Neutrophil (primary cell): ENCODE data around the gene CRAT.
"Not testable (repeated sequence)": the region's sequence is repeated elsewhere in the genome, so short reads cannot be mapped to it uniquely, and the experiment has no call there.

ENCODE experiments used
- H3K27ac ChIP-seq: fragments of 200-600 bp; sonication (generic); 2 replicates; pipeline ENCODE4 v1.5.1; 2016; ENCODE audit warnings: mild to moderate bottlenecking, moderate library complexity
- H3K27me3 ChIP-seq: fragments of 200-600 bp; sonication (generic); 2 replicates; pipeline ENCODE4 v1.6.0; 2016; ENCODE audit warnings: mild to moderate bottlenecking
- H3K36me3 ChIP-seq: fragments of 200-600 bp; sonication (generic); 2 replicates; pipeline ENCODE4 v1.5.1; 2017
- H3K4me1 ChIP-seq, 2 experiments: fragments of 200-600 bp in 1 of 2; sonication (generic) in 1 of 2; 1 replicate in 1 of 2; 2 replicates in 1 of 2; pipeline versions ENCODE4 v1.5.1 to v1.6.1; 2013 to 2016; ENCODE audit warnings: low read depth in 1 of 2, low read length in 1 of 2, mild to moderate bottlenecking in 1 of 2, moderate library complexity in 1 of 2; ENCODE audit not compliant: control insufficient read depth in 1 of 2, insufficient read depth in 1 of 2
- H3K4me3 ChIP-seq, 2 experiments: fragments of 200-600 bp in 1 of 2; sonication (generic) in 1 of 2; 1 replicate in 1 of 2; 2 replicates in 1 of 2; pipeline ENCODE4 v1.5.1; 2013 to 2016; ENCODE audit warnings: low read depth in 1 of 2, low read length in 1 of 2, mild to moderate bottlenecking in 1 of 2, moderate library complexity in 1 of 2
- H3K9me3 ChIP-seq: fragments of 200-600 bp; sonication (generic); 2 replicates; pipeline ENCODE4 v1.5.1; 2016
- TF ChIP-seq, protein P1 (sequence below): fragments of 200-600 bp; sonication (generic); IDR thresholded peaks from 2 replicates; pipeline ENCODE4 v1.5.1; 2016; ENCODE audit warnings: antibody characterized with exemption

The CRAT gene

GRCh38 chr9:129122133-129122532 lies 11.5 kb upstream of the CRAT start:
- H3K4me3 ChIP-seq: no peak overlapping the region
- H3K4me1 ChIP-seq: peaks cover 4 to 7% of the 10 kb centered on the region in 2 experiments
- TF ChIP-seq, protein P1, sequence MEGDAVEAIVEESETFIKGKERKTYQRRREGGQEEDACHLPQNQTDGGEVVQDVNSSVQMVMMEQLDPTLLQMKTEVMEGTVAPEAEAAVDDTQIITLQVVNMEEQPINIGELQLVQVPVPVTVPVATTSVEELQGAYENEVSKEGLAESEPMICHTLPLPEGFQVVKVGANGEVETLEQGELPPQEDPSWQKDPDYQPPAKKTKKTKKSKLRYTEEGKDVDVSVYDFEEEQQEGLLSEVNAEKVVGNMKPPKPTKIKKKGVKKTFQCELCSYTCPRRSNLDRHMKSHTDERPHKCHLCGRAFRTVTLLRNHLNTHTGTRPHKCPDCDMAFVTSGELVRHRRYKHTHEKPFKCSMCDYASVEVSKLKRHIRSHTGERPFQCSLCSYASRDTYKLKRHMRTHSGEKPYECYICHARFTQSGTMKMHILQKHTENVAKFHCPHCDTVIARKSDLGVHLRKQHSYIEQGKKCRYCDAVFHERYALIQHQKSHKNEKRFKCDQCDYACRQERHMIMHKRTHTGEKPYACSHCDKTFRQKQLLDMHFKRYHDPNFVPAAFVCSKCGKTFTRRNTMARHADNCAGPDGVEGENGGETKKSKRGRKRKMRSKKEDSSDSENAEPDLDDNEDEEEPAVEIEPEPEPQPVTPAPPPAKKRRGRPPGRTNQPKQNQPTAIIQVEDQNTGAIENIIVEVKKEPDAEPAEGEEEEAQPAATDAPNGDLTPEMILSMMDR: no peak
- H3K27ac ChIP-seq: no peak overlapping the region
- H3K27me3 ChIP-seq: no peaks in the 10 kb centered on the region
- no peaks in the 10 kb centered on the region for H3K9me3 ChIP-seq
- peaks cover 47% of the 10 kb centered on the region for H3K36me3 ChIP-seq

DNA sequence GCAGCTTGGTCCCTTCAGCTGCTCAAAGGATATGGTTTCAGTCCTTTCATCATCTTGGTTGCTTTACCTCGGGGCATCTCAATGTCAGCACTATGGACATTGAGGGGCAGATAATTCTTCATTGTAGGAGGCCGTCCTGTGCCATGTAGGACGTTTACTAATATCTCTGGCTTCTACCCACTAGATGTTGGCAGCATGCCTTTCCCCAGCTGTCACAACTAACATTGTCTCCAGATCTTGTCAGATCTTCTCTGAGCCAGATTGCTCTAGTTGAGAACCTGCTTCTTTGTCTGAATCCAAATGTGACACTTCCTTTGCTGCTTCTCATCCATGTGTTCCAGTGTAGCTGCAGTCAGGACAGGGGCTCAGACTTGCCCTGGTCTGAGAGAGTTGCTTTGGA lies 10.9 kb upstream of the CRAT start:
- Histone ChIP-seq H3K4me1 (peaks cover 0 to under 1% of the 10 kb centered on the region in 2 experiments), H3K27ac (no peak overlapping the region), H3K27me3 (no peaks in the 10 kb centered on the region), H3K36me3 (peaks cover 47% of the 10 kb centered on the region), H3K9me3 (no peaks in the 10 kb centered on the region), H3K4me3 (no peak overlapping the region)
- TF ChIP-seq, protein P1: no peak

GRCh38 chr9:129118799-129119198 lies 8.2 kb upstream of the CRAT start:
- H3K27me3 ChIP-seq: no peaks in the 10 kb centered on the region
- no peaks in the 10 kb centered on the region for H3K9me3 ChIP-seq
- H3K4me3 ChIP-seq: no peak overlapping the region
- TF ChIP-seq, protein P1: no peak
- H3K27ac ChIP-seq: no peak overlapping the region
- peaks cover 0 to 2% of the 10 kb centered on the region in 2 experiments for H3K4me1 ChIP-seq
- H3K36me3 ChIP-seq: peaks cover 30% of the 10 kb centered on the region

DNA sequence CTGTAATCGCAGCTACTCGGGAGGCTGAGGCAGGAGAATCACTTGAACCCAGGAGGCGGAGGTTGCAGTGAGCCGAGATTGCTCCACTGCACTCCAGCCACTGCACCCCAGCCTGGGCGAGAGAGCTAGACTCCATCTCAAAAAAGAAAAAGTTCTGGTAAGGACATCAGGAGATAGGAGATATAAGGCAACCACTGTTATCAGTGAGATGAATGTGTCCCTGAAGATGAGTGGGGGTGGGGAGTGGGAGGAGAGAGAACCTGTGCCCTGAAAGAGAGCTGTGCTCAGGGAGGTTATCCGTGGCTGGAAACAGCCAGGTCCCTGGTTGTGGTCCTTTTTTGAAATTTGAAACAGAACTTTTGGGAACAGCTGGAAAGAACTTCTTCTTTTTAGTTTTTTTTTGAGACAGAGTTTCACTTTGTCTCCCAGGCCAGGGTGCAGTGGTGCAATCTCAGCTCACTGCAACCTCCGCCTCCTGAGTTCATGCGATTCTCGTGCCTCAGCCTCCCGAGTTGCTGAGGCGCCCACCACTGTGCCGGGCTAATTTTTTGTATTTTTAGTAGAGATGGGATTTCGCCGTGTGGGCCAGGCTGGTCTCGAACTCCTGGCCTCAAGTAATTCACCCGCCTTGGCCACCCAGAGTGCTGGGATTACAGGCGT lies 3.2 kb upstream of the CRAT start:
- Histone ChIP-seq H3K27ac (peak overlapping the region; percentile 6), H3K36me3 (no peaks in the 10 kb centered on the region), H3K4me1 (peaks cover 21 to 26% of the 10 kb centered on the region in 2 experiments), H3K9me3 (no peaks in the 10 kb centered on the region), H3K27me3 (no peaks in the 10 kb centered on the region), H3K4me3 (no peak overlapping the region)
- TF ChIP-seq, protein P1: no peak

DNA sequence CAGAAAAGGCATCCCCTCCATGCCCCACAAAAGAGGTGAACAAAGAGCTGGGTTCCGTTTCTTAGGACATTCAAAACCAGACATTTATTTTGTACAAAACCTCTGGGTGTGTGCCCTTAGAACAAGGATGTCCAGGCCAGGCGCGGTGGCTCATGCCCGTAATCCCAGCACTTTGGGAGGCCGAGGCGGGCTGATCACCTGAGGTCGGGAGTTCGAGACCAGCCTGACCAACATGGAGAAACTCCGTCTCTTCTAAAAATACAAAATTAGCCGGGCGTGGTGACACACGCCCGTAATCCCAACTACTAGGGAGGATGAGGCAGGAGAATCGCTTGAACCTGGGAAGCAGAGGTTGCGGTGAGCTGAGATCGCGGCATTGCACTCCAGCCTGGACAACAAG lies 1.9 kb upstream of the CRAT start:
- Histone ChIP-seq H3K4me3 (peak overlapping the region in 1 of 2 experiments; percentile 95), H3K4me1 (peaks cover 21 to 26% of the 10 kb centered on the region in 2 experiments)
- H3K36me3 ChIP-seq, H3K27me3 ChIP-seq, H3K27ac ChIP-seq, H3K9me3 ChIP-seq: not testable (repeated sequence)

GRCh38 chr9:129111528-129112151 lies 1.0 kb upstream of the CRAT start:
- H3K9me3 ChIP-seq: no peaks in the 10 kb centered on the region
- H3K27me3 ChIP-seq: no peaks in the 10 kb centered on the region
- TF ChIP-seq, protein P1: no peak
- peak overlapping the region; percentile 95 to 99 for H3K4me3 ChIP-seq
- H3K27ac ChIP-seq: peak overlapping the region; percentile 91
- peaks cover 21 to 26% of the 10 kb centered on the region in 2 experiments for H3K4me1 ChIP-seq
- peaks cover 5% of the 10 kb centered on the region for H3K36me3 ChIP-seq
